ENCODE results near the gene NOX3.
"Not testable (repeated sequence)": the region's sequence is repeated elsewhere in the genome, so short reads cannot be mapped to it uniquely, and the experiment has no call there.

NOX3 gene

DNA sequence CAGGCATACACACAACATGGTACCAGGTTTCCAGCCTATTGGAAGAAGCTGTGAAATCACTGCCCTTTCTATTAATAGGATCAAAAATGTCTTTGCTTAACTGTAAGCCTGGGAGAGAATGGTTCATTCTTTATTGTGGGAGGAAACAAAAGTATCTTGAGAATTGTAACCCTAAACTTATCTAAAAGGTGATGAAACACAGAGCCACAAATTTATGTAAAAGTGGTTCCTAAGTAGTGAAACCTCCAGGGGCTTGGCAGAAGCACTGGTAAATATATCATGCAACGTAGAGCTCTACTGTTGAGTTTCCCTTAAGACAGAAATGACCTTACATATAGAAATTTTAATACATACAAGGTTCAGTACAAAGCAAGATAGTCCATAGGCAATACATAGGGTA is 17.2 kb upstream of the NOX3 start:
- no peak for DNase-seq

DNA sequence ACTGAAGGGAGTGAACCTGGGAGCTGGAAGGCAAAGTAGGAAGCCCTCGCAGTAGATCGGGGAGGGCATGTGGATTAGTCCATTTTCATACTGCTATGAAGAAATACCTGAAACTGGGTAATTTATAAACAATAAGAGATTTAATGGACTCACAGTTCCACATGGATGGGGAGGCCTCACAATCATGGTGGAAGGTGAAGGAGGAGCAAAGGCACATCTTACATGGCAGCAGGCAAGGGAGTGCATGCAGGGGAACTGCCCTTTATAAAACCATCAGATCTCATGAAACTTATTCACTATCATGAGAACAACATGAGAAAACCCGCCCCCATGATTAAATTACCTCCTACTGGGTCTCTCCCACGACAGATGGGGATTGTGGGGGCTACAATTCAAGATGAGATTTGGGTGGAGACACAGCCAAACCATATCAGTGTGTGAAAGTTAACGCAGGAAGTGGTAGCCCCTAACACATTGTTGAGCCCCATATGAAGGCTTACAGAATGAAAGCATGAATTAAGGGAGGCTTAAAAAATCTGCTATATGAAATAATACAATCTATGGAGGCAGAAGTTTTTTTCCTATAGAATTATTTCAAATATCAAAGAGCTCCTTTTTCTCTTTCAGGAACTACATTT is 15.5 kb upstream of the NOX3 start:
- intact Hi-C loops (cut with DNase I); DNase-seq: not testable (repeated sequence)

More for the DNA sequence above, 17.2 kb upstream of the NOX3 start:
- intact Hi-C loops (cut with DNase I) = no loop called here

DNA sequence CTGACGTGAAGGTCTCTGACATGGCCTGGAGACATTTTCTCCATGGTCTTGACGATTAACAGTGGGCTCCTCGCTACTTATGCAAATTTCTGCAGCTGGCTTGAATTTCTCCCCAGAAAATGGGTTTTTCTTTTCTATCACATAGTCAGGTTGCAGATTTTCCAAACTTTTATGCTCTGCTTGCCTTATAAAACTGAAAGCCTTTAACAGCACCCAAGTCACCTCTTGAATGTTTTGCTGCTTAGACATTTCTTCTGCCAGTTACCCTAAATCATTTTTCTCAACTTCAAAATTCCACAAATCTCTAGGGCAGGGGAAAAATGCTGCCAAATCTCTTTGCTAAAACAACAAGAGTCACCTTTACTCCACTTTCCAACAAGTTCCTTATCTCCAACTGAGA is 12.9 kb upstream of the NOX3 start:
- DNase-seq; intact Hi-C loops (cut with DNase I): not testable (repeated sequence)

DNA sequence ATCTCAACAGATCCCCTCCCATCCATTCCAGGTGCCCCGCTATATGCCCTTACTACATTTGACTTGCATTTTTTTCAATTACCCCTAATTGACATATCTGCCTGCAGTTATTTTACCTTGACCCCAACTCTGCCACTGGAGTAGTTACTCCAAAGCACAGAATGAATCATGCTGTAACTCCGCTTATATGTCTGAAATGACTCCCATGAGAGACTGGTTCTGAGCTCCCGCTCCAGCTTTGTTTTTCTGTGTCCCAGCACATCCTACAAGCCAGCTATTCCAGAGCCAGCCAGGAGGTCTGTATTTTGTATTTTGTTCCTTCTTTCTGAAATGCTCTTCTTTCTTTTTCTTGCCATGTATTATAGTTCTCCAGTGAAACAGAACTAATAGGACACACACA is 10.9 kb upstream of the NOX3 start:
- no peak for DNase-seq
- intact Hi-C loops (cut with DNase I) = no loop called here

DNA sequence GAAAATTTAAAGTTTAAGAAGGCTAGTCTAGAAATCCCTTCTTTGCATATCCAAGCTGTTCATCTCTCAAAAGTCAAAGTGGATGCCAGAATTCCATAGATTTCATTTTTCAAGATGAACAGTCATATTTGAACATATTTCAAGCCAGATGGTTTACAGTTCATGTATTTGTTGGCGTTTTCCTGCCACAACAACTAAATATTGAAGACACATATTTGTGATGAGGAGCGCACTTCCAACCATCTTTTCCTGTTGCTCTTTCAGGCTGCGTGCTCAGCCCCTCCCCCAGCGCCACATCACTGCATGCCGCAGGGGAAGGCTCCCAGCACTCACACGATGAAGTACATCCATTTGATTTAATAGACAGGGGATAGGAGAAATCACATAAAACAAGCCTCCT is 5.9 kb upstream of the NOX3 start:
- DNase-seq = no peak
- intact Hi-C loops (cut with DNase I) = no loop called here

DNA sequence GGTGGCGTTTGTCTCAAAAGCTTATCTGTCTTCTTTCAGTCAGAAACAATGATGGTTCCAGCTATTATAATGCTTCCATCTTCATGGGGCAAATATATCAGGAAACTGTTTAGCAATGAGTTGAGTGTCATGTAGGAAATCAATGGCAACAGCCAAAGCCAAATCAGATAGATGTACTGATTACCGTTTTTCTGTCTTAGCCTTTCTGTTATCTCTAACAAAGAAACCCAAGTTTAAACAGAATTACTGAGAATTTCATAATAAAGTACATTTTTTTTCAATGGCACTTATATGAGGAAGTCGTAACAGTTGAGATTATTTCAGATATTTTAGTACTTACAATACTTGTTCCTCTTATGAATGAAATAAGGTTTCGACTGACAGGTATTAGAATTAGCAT is 1.2 kb downstream of the NOX3 start:
- DNase-seq = no peak

DNA sequence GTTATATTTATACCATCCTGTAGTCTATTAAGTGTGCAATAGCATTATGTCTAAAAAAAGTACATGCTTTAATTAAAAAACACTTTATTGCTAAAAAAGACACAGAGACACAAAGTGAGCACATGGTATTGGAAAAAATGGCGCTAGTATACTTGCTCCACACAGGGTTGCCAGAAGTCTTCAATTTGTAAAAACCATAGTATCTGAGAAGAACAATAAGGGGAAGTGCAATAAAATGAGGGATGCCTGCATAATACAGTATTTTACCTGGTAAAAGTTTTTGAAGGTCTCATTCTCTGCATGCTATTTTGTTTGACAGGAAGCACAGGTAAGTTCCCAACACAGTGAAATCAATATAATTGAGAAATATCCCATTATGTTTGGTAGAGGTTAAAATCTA is 1.6 kb downstream of the NOX3 start:
- intact Hi-C loops (cut with DNase I) = no loop called here
- DNase-seq = no peak

More for the DNA sequence above, 1.2 kb downstream of the NOX3 start:
- intact Hi-C loops (cut with DNase I) = no loop called here

DNA sequence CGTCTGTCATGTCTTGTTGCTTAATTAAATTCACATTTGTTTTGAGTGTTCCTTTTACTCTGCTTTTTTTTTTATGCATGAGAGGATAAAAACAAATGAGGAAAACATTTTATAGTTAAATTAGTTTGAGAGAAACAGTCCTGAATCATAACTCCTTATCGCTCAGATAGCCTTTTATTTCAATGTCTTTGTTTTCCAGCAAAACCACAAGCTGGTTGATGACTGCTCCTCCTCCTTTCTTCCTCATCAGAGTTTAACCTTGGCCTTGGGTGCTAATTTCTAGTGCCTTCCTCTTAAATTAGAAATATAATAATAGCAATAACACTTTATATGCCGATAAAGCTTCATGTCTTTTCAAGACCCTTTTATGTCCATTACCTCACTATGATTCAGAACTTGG is 3.1 kb downstream of the NOX3 start:
- intact Hi-C loops (cut with DNase I) = no loop called here
- DNase-seq = no peak

DNA sequence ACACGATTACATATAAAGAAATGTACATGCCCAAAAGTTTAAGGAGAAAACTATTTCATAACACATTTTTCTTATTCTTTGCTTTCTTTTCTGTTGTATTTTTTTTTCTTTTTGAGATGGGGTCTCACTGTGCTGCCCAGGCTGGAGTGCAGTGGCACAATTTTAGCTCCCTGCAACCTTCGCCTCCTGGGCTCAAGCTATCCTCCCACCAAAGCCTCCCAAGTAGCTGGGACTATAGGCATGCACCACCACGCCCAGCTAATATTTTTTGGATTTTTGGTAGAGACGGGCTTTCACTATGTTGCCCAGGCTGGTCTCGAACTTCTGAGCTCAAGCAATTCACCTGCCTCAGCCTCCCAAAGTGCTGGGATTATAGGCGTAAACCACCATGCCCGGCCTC is 4.1 kb downstream of the NOX3 start:
- intact Hi-C loops (cut with DNase I); DNase-seq: not testable (repeated sequence)

DNA sequence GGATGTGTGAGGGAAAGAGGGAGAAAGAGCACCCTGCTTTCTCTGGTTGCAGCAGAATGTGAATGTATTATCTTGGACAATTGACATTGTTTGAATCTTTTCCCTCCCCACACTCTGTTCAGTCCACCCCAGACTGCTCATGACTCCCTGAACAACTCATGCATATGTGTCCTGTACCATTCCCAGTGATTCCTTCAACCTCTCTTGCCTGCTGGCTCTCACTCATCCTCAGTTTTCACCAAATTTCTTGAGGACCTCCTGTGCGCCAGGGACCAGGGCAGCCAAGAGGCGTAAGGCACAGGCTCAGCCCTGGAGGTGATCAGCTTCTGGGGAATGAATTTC is 5.4 kb downstream of the NOX3 start:
- DNase-seq = no peak
- intact Hi-C loops (cut with DNase I) = no loop called here

DNA sequence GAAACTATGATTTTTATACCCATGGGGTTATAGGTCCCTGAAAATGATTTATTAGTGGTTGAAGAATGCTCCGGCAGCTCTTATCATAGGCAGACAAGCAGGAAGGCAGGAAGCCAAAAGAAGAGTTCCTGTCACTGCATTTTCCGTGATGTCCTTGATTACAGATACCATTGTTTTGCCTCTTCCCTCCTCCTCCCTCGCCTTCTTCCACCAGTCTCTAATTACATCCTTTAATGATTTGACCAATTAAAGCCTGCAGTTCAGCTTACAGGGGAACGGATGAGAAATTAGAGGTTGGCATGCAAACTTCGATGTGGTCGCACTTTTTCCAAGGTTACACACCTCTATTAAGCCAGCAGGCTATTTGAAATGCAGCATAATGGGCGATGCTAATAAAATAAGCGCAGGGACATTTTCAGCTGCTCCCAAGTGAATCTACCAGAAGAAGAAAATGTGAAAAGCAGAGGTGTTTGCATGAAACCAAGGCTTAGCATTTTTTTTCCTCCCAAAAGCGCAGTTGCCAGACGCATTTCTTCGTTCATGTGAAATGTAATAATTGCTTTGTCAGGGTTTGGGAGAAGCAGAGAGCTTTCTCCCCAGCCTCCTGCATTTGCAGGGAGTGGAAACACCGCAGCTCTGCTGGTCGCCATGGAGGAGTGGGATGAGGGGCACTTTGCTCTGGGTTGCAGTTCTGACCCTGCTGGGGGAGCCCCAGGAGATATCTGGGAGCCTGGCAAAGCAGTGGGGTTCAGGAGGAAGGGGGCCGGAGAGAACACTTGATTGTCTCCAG is 6.0 kb downstream of the NOX3 start:
- no peak for DNase-seq
- intact Hi-C loops (cut with DNase I) = no loop called here

DNA sequence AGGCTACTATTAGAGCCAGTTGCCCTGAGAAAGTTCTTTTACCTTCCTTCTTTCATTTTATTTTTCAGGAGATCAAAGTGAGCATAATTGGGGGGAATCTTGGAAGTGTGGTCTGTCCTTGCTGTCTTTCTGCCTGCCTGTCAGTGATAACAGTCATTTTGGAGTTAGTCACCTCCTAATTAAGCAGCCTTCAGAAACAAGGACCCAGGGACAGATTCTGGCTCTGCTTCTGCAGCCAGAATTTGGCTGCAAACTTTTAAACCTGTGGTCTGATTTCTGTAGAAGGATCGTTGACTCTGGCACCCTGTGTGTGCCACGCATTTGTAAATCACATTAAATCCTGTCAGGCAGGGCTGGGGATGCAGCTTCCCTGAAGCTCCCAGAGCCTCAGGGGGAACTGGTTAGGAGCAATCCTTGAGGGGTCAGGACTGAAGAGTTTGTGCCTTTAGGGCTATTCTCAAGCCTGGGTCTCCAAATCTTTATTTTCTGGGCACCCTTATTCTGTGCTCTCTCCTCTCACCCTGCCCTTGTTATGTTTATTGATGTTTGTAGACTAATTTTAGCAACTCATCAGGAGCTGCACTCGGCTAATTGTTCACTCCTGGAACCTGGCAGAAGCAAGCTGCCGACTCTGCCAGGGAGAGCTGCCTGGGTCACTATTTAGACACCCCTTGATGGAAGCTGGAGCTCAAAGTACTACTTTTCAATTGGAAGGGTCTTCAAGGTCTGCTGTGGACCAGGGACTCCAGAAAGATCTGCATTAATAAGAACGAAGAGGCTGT is 6.8 kb downstream of the NOX3 start:
- no peak for DNase-seq

DNA sequence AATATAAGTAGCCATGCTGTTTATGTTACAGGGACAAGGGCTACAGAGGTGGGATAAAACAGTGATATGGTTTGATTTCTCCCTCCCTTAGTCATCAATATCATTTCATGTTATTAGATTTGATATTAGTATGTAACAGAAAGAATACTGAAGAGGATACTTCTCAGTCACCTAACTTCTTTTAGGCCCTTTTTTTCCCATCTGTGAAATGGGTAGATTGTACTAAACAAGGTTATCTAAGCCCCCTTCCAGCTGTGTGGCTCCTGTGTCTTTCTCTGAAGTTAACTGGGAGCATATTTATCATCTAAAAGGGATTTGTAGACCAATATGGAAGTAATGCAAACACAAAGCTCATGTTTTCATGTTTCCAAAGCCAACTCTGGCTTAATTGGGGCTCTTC is 7.7 kb downstream of the NOX3 start:
- intact Hi-C loops (cut with DNase I) = no loop called here
- DNase-seq = no peak

More for the DNA sequence above, 6.8 kb downstream of the NOX3 start:
- intact Hi-C loops (cut with DNase I) = no loop called here

DNA sequence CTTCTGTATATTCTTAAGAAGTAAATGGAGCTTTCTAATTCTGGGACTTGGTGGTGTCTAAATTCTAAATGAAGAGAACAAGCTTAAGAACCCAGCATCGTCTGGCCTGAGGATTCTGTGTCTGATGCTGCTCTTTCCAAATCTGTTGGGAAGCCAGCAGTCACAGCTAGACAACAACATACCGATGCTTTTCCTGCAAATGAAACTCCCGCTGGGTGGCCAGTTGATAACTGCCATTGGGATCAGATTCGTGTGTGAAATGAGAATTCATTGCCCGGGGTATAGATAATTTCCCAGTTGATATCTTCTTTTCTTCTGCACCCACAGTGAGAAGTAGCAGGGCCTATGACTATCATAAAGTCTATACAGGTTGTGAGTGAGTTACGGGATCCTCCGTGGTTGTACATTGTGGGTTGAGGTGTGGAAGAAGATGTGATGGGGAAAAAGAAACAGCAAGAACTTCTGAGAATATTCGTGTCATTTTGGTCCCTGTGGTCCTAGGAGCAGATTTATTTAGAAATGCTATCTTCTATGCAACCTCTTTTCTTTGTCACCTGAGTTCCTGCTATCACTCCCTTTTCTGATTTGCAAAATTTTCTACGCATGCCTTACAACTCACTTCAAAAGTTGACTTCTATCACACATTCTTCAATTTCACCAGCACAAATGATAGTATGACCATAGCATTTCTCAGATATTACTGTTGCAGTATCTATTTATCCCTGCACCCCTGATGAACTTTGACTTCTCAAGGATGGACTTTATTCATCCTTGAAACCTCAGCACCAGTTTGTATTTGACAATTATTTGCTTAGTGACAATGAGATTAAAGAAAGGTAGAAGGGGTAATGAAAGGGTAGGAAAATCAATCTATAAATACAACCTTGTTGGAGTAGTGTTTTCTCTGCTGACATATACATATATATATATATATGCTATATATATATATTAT is 10.4 kb downstream of the NOX3 start:
- no peak for DNase-seq
- intact Hi-C loops (cut with DNase I) = no loop called here

DNA sequence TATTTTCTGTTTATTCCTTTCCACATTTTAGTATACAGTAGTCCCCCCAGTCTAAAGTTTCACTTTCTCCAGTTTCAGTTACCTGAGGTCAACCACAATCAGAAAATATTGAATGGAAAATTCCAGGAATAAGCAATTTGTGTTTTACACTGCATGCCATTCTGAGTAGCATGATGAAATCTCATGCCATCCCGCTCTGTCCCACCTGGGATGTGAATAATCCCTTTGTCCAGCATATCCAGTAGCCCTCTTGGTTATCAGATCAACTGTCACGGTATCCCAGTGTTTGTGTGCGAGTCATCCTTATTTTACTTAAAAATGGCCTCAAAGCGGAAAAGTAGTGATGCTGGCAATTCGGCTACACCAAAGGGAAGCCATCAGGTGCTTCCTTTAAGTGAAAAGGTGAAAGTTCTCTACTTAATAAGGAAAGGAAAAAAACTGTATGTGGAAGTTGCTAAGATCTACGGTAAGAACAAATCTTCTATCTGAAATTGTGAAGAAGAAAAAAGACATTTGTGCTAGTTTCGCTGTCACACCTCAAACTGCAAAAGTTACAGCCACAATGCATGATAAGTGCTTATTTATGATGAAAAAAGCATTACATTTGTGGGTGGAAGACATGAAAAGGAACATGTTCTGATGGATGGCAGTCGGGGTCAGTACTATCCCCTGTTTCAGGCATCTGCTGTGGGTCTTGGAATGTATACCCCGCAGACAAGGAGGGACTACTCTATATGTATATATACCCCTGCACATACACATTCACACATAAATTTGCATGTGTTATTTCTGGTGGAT is 11.3 kb downstream of the NOX3 start:
- intact Hi-C loops (cut with DNase I) = no loop called here
- no peak for DNase-seq

DNA sequence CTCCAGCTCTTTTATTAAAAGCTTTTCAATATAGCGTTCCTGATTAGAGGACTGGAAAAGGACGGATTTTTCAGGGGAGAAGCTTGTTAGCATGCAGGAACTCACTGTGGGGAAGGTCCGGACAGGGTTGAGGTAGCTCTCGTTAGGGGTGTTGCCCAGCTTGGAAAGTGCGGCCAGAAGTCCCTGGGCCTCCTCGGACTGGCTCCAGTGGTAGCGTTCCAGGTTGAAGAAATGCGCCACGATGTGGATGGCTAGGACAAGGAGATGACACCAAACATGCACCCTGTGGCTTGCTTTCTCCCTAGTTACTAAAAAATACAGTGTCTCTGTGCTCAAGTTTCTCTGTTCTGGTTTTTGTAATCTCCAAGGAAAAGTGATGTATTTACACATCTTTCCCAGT is 12.5 kb downstream of the NOX3 start:
- intact Hi-C loops (cut with DNase I) = no loop called here
- peak in 1 of 10 donors; percentile 52 for DNase-seq

DNA sequence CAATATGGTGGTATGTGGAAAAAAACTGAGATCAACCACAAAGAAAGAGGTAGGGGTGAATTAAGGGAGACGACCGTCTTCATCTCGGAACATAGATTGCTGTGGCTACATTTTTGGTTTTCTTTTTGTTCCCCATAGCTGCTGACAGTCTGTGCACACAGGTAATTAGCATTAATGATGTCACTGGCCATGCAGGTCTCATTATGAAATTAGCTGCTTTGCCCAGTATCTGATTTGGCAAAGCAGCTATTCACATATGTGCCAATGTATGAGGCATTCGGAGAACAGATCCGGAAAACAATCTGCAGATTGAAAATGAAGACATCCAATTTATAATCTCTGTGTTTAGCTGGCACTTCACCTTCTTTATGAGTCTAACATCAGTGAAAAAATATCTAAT is 13.1 kb downstream of the NOX3 start:
- DNase-seq = no peak
- intact Hi-C loops (cut with DNase I) = no loop called here

DNA sequence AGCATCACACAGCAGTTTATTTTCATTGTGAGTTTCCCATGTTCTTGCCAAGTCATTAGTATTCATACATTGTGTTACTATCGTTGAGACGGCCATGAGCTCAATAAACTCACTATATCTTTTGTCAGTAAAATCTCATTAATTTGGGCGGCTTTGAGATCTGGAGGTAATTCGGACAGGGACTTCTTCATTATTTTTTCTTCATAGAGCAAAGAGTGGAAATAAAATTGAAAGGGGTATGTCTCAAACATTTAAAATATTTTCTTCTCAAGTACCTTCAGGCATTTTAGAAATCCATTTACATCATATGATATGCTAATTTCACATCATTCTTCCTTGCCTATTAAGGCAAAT is 14.6 kb downstream of the NOX3 start:
- no peak for DNase-seq
- intact Hi-C loops (cut with DNase I) = no loop called here

DNA sequence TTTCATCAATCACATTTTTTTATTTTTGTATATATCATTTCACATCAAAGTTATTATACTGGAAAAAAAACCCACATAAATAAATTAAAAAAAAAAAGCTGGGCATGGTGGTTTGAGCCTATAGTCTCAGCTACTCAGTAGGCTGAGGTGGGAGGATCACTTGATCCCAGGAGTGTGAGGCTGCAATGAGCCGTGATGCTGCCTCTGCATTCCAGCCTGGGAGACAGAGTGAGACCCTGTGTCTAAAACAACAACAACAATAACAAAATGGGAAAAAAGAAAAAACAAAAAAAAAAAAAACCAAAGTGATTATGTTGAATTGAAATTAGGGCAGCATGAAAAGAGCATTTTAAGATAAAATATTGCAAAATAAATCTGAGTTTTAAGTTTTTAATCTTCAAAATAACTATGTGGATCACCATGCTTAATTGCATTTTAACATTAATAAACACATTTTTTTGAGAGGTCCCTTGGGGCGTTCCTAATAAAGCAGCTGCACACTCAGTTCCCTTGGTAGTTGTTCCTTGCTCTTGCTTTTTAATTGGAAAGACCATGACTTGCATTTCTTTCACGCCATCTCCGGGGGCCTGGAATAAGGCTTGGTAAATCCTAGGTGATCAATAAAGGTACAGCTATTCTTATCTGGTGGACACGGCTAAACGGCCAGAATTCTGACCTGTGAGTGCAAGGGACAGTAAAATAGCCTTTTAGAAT is 15.1 kb downstream of the NOX3 start:
- intact Hi-C loops (cut with DNase I) = no loop called here
- peak in 1 of 10 donors; percentile 52 for DNase-seq

Measured in posterior cingulate gyrus (tissue), 11 donors.